Loucy (cell line): Measurements from ENCODE around the gene LEKR1.

ENCODE experiments used
- EZH2phosphoT487 ChIP-seq: fragments of 200-600 bp; IDR thresholded peaks from 2 replicates; pipeline ENCODE4 v1.6.1; 2018; ENCODE audit warnings: antibody characterized with exemption, mild to moderate bottlenecking, moderate library complexity, borderline replicate concordance
- TF ChIP-seq, protein P1 (sequence below): fragments of 200-600 bp; sonication (generic); conservative IDR thresholded peaks from 2 replicates; pipeline ENCODE4 v1.5.1; 2014; ENCODE audit warnings: mild to moderate bottlenecking, antibody characterized with exemption, low read length

DNA sequence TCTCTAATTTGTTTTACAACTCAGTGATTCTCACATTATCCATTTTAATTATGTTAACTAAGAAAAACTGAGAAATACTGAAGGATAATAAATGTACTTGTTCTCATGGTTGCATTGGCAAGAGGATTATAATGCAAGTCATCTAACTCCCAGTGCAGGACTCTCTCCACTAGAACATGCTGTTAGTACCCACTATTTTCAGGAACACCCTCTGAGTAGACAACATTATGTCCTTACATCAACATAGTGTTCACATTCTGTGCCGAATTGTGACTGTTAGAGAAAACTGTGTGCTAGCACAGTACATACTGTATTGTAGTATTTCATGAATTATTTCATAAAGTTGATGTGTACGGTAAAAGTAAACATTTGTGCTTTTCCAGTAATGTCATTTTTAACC is 80.1 kb downstream of the LEKR1 start:
- TF ChIP-seq, protein P1, sequence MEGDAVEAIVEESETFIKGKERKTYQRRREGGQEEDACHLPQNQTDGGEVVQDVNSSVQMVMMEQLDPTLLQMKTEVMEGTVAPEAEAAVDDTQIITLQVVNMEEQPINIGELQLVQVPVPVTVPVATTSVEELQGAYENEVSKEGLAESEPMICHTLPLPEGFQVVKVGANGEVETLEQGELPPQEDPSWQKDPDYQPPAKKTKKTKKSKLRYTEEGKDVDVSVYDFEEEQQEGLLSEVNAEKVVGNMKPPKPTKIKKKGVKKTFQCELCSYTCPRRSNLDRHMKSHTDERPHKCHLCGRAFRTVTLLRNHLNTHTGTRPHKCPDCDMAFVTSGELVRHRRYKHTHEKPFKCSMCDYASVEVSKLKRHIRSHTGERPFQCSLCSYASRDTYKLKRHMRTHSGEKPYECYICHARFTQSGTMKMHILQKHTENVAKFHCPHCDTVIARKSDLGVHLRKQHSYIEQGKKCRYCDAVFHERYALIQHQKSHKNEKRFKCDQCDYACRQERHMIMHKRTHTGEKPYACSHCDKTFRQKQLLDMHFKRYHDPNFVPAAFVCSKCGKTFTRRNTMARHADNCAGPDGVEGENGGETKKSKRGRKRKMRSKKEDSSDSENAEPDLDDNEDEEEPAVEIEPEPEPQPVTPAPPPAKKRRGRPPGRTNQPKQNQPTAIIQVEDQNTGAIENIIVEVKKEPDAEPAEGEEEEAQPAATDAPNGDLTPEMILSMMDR = no peak
- no peak for TF ChIP-seq EZH2phosphoT487
